Measurements from ENCODE around the gene PRDX1.
A peak's percentile ranks its signal among the peaks of the same experiment; 100 is the strongest.

PRDX1 gene
- 143 to 548 reads per million in 2 experiments for total RNA-seq

- peak; percentile 93 for DNase-seq (ENCODE audit: low read depth)
Observed at GRCh38 chr1:45521413-45522323, at the start of gene PRDX1. Gene PRDX1, minus strand, starts transcription at chr1:45521884. Its CDS starts 2,841 bp downstream, at chr1:45519043.

GRCh38 chr1:45570631-45571030 is 48.9 kb upstream of the PRDX1 start:
- no peak for DNase-seq (ENCODE audit: low read depth)

GRCh38 chr1:45569962-45570581 is 48.4 kb upstream of the PRDX1 start:
- peak; percentile 59 for DNase-seq (ENCODE audit: low read depth)

GRCh38 chr1:45569571-45569961 is 47.9 kb upstream of the PRDX1 start:
- no peak for DNase-seq (ENCODE audit: low read depth)

- DNase-seq (ENCODE audit: low read depth), result no peak
Observed at GRCh38 chr1:45568421-45568820, 46.7 kb upstream of the PRDX1 start.

DNA sequence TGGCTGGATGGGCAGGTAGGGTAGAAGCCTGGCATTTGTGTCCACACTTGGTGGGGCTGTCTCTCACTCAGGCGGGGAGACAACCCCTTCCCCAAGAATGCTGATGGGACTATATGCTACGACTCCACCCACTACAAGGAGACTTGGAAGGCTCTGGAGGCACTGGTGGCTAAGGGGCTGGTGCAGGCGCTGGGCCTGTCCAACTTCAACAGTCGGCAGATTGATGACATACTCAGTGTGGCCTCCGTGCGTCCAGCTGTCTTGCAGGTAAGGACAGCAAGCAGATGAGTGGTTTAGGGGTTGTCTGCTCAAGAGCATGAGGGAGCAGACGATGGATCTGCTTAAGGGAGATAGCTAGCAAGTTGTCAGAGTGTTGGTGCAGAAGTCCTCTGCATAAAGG is 46.2 kb upstream of the PRDX1 start:
- no peak for DNase-seq (ENCODE audit: low read depth)

DNA sequence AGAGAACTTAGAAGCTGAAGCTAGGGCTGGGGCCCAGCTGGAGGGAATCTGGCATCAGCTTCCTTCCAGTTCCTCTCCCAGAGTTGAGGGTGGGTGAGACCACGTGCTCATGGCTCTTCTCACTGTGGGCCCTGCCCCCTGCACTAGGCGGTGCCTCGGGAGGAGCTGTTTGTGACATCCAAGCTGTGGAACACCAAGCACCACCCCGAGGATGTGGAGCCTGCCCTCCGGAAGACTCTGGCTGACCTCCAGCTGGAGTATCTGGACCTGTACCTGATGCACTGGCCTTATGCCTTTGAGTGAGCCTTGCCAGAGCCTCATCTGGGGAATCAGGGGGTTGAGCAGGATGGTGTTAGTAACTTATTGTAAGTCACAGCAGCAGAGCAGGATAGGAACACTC is 45.0 kb upstream of the PRDX1 start:
- DNase-seq (ENCODE audit: low read depth), result no peak

- DNase-seq (ENCODE audit: low read depth), result no peak
Observed at GRCh38 chr1:45563843-45564242, 42.2 kb upstream of the PRDX1 start.

GRCh38 chr1:45557422-45557944 is 35.8 kb upstream of the PRDX1 start:
- DNase-seq (ENCODE audit: low read depth), result no peak

- DNase-seq (ENCODE audit: low read depth), result no peak
Observed at GRCh38 chr1:45554198-45554597, 32.5 kb upstream of the PRDX1 start.

- no peak for DNase-seq (ENCODE audit: low read depth)
Observed at GRCh38 chr1:45552331-45552730, 30.6 kb upstream of the PRDX1 start.

DNA sequence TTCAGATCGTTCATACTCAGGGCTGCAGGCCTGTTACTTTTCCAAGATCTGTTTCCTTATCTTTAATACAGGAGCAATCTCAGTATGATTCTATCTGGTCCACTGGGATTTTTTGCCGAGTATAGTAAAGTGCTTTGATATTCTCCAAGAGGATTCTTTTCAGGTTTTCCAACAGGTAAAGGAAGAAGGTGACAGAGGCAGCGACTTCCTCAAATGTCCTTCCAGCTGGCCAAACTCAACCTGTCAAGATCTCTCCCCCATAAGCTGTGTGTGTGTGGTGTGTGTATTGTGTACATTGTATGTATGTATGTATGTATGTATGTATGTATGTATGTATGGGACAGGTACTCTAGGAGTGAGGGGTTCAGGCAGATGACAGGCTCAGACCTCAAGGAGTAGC is 30.0 kb upstream of the PRDX1 start:
- no peak for DNase-seq (ENCODE audit: low read depth)

DNA sequence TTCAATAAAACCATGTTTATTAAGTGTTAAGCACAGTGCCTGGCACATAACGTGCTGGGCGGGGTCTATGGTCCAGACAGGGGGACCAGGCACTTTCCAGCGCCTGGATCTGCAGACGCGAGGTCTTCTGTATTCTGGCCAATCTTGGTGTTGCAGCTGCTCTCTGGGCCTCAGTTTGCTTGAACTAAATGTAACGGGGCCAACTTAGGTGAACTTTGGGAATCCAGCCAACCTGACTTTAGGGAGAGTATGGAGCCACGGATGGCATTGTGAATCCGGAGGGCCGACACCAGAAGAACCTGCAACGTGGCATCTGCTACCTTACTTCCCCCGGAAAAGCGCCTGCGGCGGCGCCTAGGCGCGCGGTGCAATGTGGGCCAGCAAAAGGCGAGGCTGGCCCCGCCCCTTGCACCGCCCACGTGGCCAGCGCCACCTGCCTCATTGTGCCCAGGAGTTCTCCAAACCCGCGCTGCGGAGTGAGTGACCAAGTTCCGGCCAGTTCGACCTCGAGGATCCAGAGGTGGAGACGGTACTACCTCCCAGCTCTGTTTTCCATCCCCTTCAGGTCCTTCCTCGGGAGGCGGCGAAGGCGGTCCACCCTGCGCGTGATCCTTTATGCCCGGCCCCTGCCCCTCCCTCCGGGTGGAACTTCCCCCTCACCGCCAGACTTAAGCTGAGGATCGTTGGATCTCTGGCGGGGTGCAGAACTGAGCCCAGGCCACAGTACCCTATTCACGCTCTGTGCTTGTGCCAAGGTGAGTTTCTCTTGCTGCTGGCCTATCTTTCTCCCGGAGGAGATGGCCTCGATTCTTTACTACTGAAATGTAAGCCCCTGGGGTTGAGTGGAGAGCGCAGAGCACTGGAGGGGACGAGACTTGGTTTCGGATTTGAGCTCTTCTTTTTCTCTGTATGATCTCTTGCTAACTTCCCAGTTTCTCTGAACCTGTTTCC is 29.0 kb upstream of the PRDX1 start, which contains the start of gene AKR1A1:
Gene AKR1A1, plus strand, starts transcription at position 426 of the 951 bp plus-strand sequence. CDS start 10,969 bp downstream, outside the sequence.
- DNase-seq (ENCODE audit: low read depth), result peak; percentile 75

DNA sequence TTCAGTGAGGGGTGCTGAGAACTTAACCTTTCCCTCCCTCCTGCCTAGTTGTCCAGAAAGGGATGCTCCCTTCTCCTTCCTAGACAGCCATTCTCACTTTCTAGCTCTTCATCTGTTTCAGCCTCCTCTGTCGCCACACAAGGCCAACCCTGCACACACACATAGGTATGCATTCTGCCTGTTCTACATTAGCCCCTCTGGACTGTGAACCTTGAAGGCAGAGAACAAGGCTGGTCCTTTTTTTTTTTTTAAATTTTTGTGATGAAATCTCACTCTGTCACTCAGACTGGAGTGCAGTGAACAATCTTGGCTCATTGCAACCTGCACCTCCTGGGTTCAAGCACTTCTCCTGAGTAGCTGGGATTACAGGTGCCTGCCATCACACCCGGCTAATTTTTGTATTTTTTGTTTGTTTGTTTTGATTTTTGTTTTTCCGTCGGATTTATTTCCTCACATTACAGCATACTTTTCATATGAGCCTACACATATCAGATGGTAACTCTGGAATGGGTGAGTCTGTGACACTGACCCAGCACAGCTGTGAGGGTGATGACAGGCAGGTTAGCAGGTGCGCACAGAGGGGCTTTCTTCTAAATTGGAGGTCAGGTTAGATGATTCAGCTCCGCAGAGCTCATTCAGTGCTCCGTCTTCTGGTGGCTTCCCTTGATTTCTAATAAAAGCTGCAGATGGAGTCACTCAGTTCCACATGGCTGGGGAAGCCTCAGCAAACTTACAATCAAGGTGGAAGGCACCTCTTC is 24.0 kb upstream of the PRDX1 start:
- DNase-seq (ENCODE audit: low read depth), result no peak

DNA sequence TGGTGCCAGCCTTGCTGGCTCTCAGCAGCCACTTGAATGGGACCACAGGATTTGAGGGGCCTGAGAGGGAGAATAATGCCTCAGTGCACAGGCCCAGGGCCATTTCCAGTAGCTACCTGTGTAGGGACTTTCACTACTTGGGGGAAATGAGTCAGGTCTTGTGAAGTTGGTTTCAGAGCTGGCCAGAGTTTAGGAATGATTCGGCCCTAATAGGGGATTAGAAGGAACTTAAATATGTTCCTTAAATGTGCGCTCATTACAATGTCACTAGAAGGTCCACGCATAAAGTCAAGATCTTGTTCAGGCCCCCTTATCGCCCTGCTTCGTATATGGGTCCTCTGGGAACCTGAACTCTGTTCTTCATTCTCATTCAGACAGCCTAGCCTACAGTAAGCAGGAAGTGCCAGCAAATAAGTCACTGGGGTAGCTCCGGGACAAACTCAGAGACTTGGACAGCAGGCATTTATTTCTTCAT is 23.4 kb upstream of the PRDX1 start:
- no peak for DNase-seq (ENCODE audit: low read depth)

GRCh38 chr1:45544530-45544929 is 22.8 kb upstream of the PRDX1 start:
- DNase-seq (ENCODE audit: low read depth), result no peak

- peak; percentile 60 for DNase-seq (ENCODE audit: low read depth)
Observed at GRCh38 chr1:45543581-45544417, 22.1 kb upstream of the PRDX1 start.

- DNase-seq (ENCODE audit: low read depth), result no peak
Observed at GRCh38 chr1:45542591-45542990, 20.9 kb upstream of the PRDX1 start.

DNA sequence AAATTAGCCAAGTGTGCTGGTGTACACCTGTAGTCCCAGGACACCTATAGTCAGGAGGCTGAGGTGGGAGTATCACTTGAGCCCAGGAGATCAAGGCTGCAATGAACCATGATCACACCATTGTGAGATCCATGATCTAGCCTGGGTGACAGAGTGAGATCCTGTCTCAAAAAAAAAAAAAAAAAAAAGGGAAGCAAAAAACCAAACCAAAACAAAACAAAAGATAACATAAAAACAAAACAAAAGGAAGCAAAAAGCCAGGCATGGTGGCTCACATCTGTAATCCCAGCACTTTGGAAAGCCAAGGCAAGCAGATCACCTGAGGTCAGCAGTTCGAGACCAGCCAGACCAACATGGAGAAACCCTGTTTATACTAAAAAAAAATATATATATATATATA is 19.5 kb upstream of the PRDX1 start:
- DNase-seq (ENCODE audit: low read depth), result no peak

- DNase-seq (ENCODE audit: low read depth), result no peak
Observed at GRCh38 chr1:45536886-45537285, 15.2 kb upstream of the PRDX1 start.

All from T follicular helper cell (primary cell).